WTC11 (cell line): ENCODE results near the gene UBR4. TPM values are rescaled to one million over a fixed set of nuclear protein-coding genes. Genes with fewer than 3 reads are reported as not detected.

Experiments used
- ATAC-seq: fragments of 200-7000 bp; cut with Tn5 transposase; 2 replicates; pipeline ENCODE4 v1.10.0; 2021; ENCODE audit warnings: mild to moderate bottlenecking, moderate library complexity
- CTCF ChIA-PET: fragments of 300-600 bp; sonication (Branson Sonifier 250); formaldehyde crosslinking; loops from one replicate; lab custom pipeline; 2021; ENCODE audit warnings: antibody characterized with exemption; lab: Charles Lee
- POLR2A ChIA-PET: fragments of 350-600 bp; sonication (Branson Sonifier 250); formaldehyde crosslinking; loops from one replicate; lab custom pipeline; 2021; ENCODE audit warnings: antibody characterized with exemption; lab: Charles Lee
- DNase-seq: peaks from one replicate; pipeline ENCODE4 v3.0.0; 2021; ENCODE audit warnings: low spot score
- H3K27ac Mint-ChIP-seq: 2 replicates; pipeline ENCODE4 v1.8.0; 2021; ENCODE audit warnings: mixed read lengths
- H3K27me3 Mint-ChIP-seq: 2 replicates; pipeline ENCODE4 v1.8.0; 2021; ENCODE audit warnings: low read depth, mild to moderate bottlenecking, moderate library complexity, mixed read lengths
- H3K36me3 Mint-ChIP-seq: 2 replicates; pipeline ENCODE4 v1.8.0; 2021; ENCODE audit warnings: mixed read lengths
- H3K4me1 Mint-ChIP-seq: 2 replicates; pipeline ENCODE4 v1.8.0; 2022; ENCODE audit warnings: mixed read lengths
- H3K4me3 Mint-ChIP-seq: 2 replicates; pipeline ENCODE4 v1.8.0; 2021; ENCODE audit warnings: mild to moderate bottlenecking, moderate library complexity, mixed read lengths
- H3K9me3 Mint-ChIP-seq: 2 replicates; pipeline ENCODE4 v1.8.0; 2021; ENCODE audit warnings: mixed read lengths
- CREB1 ChIP-seq: sonication (generic); formaldehyde crosslinking; IDR thresholded peaks from 2 replicates; pipeline ENCODE4 v1.8.0; 2023; ENCODE audit warnings: mild to moderate bottlenecking, missing genetic modification reagents
- GRHL2 ChIP-seq: fragments of 250-450 bp; sonication (Bioruptor Pico); IDR thresholded peaks from 2 replicates; pipeline ENCODE4 v1.8.0; 2022; ENCODE audit warnings: mild to moderate bottlenecking, moderate library complexity; ENCODE audit not compliant: insufficient replicate concordance, severe bottlenecking
- GTF2I ChIP-seq: fragments of 250-450 bp; sonication (Bioruptor Pico); conservative IDR thresholded peaks from 2 replicates; pipeline ENCODE4 v1.4.0; 2021; ENCODE audit warnings: mild to moderate bottlenecking
- HMGA2 ChIP-seq: fragments of 250-450 bp; sonication (Bioruptor Pico); IDR thresholded peaks from 2 replicates; pipeline ENCODE4 v1.4.0; 2021; ENCODE audit warnings: mild to moderate bottlenecking, moderate library complexity
- IRF2 ChIP-seq: sonication (generic); formaldehyde crosslinking; IDR thresholded peaks from 2 replicates; pipeline ENCODE4 v1.8.0; 2022; ENCODE audit warnings: low read depth, missing genetic modification reagents, borderline replicate concordance
- KAT7 ChIP-seq: sonication (generic); formaldehyde crosslinking; IDR thresholded peaks from 2 replicates; pipeline ENCODE4 v1.8.1; 2023; ENCODE audit warnings: missing genetic modification reagents, mild to moderate bottlenecking, borderline replicate concordance
- PRRX2 ChIP-seq: fragments of 250-450 bp; sonication (Bioruptor Pico); IDR thresholded peaks from 2 replicates; pipeline ENCODE4 v1.8.0; 2021; ENCODE audit warnings: mild to moderate bottlenecking
- RELA ChIP-seq: sonication (generic); formaldehyde crosslinking; IDR thresholded peaks from 2 replicates; pipeline ENCODE4 v1.8.1; 2022; ENCODE audit warnings: missing genetic modification reagents, mild to moderate bottlenecking, borderline replicate concordance
- TCF7 ChIP-seq: sonication (generic); formaldehyde crosslinking; IDR thresholded peaks from 2 replicates; pipeline ENCODE4 v1.8.0; 2022; ENCODE audit warnings: mild to moderate bottlenecking, low read depth, missing genetic modification reagents, moderate library complexity
- ZNF138 ChIP-seq: sonication (generic); formaldehyde crosslinking; conservative IDR thresholded peaks from 2 replicates; pipeline ENCODE4 v1.8.1; 2022; ENCODE audit warnings: mild to moderate bottlenecking, moderate library complexity, missing genetic modification reagents
- ZNF232 ChIP-seq: sonication (generic); formaldehyde crosslinking; IDR thresholded peaks from 2 replicates; pipeline ENCODE4 v1.8.0; 2022; ENCODE audit warnings: mild to moderate bottlenecking, missing genetic modification reagents
- ZNF671 ChIP-seq: fragments of 250-450 bp; sonication (Bioruptor Pico); IDR thresholded peaks from 2 replicates; pipeline ENCODE4 v1.8.0; 2021; ENCODE audit warnings: mild to moderate bottlenecking
- total RNA-seq: library from RNA; stranded (reverse); gene quantifications from 3 replicates; pipeline ENCODE4 v1.2.3, GENCODE V29; 2021
- TF ChIP-seq, protein P1 (sequence below): sonication (generic); formaldehyde crosslinking; IDR thresholded peaks from 2 replicates; pipeline ENCODE4 v1.8.0; 2022; ENCODE audit warnings: mild to moderate bottlenecking, missing genetic modification reagents
- TF ChIP-seq, protein P2 (sequence below): fragments of 250-450 bp; sonication (Bioruptor Pico); conservative IDR thresholded peaks from 2 replicates; pipeline ENCODE4 v1.9.0; 2021; ENCODE audit warnings: mild to moderate bottlenecking
- TF ChIP-seq, protein P3 (sequence below): sonication (generic); formaldehyde crosslinking; IDR thresholded peaks from 2 replicates; pipeline ENCODE4 v1.8.1; 2023; ENCODE audit warnings: mild to moderate bottlenecking, missing genetic modification reagents
- TF ChIP-seq, protein P4 (sequence below): fragments of 250-450 bp; sonication (Bioruptor Pico); IDR thresholded peaks from 2 replicates; pipeline ENCODE4 v1.9.0; 2021; ENCODE audit warnings: mild to moderate bottlenecking
- TF ChIP-seq, protein P5 (sequence below): sonication (generic); formaldehyde crosslinking; IDR thresholded peaks from 2 replicates; pipeline ENCODE4 v1.8.1; 2023; ENCODE audit warnings: mild to moderate bottlenecking, moderate library complexity, missing genetic modification reagents
- TF ChIP-seq, protein P6 (sequence below): sonication (generic); formaldehyde crosslinking; IDR thresholded peaks from 2 replicates; pipeline ENCODE4 v1.8.1; 2023; ENCODE audit warnings: mild to moderate bottlenecking, missing genetic modification reagents, moderate library complexity
- TF ChIP-seq, protein P7 (sequence below): fragments of 250-450 bp; sonication (Bioruptor Pico); IDR thresholded peaks from 2 replicates; pipeline ENCODE4 v1.9.0; 2021; ENCODE audit warnings: moderate library complexity, mild to moderate bottlenecking, inconsistent platforms, borderline replicate concordance

UBR4 gene
- total RNA-seq, 1 experiment from 2014 or later = 179 TPM

DNA sequence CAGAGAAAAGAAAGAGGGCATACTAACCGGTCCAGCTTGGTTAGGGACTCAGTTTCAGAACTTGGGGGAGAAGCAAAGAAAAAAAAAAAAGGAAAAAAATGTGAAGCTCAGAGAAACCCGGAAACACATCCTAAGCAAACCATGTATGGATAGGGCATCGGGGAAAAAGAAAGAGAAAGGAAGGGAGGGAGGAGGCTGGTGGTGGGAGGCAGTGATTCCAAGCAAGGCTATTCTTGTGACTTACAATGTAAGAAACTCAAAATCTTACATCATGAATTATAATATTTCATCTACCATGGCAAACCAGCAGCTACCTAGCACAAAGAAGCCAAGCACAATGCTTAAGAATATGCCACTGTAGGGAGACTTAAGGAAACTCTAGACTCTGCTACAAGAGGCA lies 60.3 kb downstream of the UBR4 start:
- H3K36me3 Mint-ChIP-seq = peaks cover 100% of the 10 kb centered on the region
- no peak for ATAC-seq
- DNase-seq = no peak
- no peak for TF ChIP-seq CREB1 (CRISPR knock-in tag)
- TF ChIP-seq RELA (CRISPR knock-in tag) = no peak
- TF ChIP-seq, protein P1, sequence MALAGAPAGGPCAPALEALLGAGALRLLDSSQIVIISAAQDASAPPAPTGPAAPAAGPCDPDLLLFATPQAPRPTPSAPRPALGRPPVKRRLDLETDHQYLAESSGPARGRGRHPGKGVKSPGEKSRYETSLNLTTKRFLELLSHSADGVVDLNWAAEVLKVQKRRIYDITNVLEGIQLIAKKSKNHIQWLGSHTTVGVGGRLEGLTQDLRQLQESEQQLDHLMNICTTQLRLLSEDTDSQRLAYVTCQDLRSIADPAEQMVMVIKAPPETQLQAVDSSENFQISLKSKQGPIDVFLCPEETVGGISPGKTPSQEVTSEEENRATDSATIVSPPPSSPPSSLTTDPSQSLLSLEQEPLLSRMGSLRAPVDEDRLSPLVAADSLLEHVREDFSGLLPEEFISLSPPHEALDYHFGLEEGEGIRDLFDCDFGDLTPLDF (CRISPR knock-in tag) = no peak
- no peak for TF ChIP-seq ZNF138 (CRISPR knock-in tag)
- TF ChIP-seq, protein P2, sequence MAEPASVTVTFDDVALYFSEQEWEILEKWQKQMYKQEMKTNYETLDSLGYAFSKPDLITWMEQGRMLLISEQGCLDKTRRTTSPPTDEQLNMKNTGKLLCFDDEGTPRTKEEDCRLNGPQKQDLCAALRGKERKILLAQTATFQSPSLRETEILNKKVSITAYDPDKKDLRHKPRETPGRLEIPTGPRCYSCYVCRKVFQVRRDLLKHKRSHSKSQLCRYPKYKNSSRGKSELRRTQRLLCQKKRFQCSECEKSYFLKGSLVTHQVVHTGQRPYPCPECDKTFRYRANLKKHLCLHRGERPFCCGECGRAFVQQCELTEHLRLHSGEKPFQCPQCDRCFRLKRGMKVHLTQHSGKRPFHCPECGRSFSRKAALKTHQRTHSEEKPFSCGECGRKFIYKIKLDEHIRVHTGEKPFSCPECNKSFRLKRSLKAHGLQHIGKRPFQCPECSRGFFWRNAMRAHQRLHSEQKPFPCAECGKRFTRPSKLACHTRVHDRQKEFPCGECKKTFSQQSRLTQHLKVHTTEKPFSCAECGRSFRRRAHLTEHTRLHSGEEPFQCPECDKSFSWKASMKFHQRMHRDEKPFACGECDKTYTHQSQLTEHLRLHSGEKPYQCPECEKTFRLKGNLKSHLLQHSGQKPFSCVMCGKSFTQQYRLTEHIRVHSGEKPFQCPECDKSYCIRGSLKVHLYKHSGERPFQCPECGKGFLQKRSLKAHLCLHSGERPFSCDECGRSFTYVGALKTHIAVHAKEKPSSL = no peak
- no peak for TF ChIP-seq PRRX2 (CRISPR knock-in tag)
- no peak for TF ChIP-seq TCF7 (CRISPR knock-in tag)
- TF ChIP-seq, protein P3, sequence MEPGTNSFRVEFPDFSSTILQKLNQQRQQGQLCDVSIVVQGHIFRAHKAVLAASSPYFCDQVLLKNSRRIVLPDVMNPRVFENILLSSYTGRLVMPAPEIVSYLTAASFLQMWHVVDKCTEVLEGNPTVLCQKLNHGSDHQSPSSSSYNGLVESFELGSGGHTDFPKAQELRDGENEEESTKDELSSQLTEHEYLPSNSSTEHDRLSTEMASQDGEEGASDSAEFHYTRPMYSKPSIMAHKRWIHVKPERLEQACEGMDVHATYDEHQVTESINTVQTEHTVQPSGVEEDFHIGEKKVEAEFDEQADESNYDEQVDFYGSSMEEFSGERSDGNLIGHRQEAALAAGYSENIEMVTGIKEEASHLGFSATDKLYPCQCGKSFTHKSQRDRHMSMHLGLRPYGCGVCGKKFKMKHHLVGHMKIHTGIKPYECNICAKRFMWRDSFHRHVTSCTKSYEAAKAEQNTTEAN (CRISPR knock-in tag) = no peak
- TF ChIP-seq, protein P4, sequence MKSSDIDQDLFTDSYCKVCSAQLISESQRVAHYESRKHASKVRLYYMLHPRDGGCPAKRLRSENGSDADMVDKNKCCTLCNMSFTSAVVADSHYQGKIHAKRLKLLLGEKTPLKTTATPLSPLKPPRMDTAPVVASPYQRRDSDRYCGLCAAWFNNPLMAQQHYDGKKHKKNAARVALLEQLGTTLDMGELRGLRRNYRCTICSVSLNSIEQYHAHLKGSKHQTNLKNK (CRISPR knock-in tag) = no peak
- TF ChIP-seq, protein P5, sequence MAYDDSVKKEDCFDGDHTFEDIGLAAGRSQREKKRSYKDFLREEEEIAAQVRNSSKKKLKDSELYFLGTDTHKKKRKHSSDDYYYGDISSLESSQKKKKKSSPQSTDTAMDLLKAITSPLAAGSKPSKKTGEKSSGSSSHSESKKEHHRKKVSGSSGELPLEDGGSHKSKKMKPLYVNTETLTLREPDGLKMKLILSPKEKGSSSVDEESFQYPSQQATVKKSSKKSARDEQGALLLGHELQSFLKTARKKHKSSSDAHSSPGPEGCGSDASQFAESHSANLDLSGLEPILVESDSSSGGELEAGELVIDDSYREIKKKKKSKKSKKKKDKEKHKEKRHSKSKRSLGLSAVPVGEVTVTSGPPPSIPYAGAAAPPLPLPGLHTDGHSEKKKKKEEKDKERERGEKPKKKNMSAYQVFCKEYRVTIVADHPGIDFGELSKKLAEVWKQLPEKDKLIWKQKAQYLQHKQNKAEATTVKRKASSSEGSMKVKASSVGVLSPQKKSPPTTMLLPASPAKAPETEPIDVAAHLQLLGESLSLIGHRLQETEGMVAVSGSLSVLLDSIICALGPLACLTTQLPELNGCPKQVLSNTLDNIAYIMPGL (CRISPR knock-in tag) = no peak
- TF ChIP-seq GTF2I (CRISPR knock-in tag) = no peak
- TF ChIP-seq, protein P6, sequence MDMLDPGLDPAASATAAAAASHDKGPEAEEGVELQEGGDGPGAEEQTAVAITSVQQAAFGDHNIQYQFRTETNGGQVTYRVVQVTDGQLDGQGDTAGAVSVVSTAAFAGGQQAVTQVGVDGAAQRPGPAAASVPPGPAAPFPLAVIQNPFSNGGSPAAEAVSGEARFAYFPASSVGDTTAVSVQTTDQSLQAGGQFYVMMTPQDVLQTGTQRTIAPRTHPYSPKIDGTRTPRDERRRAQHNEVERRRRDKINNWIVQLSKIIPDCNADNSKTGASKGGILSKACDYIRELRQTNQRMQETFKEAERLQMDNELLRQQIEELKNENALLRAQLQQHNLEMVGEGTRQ (CRISPR knock-in tag) = no peak
- no peak for TF ChIP-seq IRF2 (CRISPR knock-in tag)
- TF ChIP-seq HMGA2 (CRISPR knock-in tag) = no peak
- TF ChIP-seq ZNF232 (CRISPR knock-in tag) = no peak
- TF ChIP-seq, protein P7, sequence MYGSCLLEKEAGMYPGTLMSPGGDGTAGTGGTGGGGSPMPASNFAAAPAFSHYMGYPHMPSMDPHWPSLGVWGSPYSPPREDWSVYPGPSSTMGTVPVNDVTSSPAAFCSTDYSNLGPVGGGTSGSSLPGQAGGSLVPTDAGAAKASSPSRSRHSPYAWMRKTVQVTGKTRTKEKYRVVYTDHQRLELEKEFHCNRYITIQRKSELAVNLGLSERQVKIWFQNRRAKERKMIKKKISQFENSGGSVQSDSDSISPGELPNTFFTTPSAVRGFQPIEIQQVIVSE (CRISPR knock-in tag) = no peak
- no peaks in the 10 kb centered on the region for H3K4me1 Mint-ChIP-seq
- H3K27me3 Mint-ChIP-seq = no peaks in the 10 kb centered on the region
- ChIA-PET POLR2A (interaction anchor here (0.6 kb wide), 1 partner anchor 16 kb away, joined by 4 read pairs; no protein-coding TSS in a partner anchor), CTCF (no interaction called here)
- H3K9me3 Mint-ChIP-seq = no peaks in the 10 kb centered on the region
- no peak overlapping the region for H3K27ac Mint-ChIP-seq
- H3K4me3 Mint-ChIP-seq = no peak overlapping the region

DNA sequence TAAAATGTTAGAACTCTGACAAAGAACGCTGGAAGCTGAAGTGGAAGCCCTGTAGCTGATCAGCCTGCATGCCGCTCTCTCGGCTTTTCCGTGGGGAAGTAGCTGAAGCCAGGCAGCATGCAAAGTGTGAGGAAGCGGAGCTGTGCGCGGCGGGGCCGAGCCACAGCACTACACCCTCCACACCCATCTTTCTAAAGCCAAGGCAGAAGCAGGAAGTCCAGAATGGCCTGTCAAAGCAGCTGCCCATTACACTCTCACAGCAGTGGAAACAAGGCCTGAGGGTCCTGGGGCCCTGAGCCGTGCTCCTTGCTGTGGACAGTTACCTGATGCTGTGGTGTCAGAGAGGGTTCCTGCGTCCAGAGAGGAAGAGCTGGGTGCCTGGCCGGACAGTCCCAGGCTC lies 69.6 kb downstream of the UBR4 start:
- DNase-seq (no peak), ATAC-seq (no peak; the same call in 1 of the 2 replicates)
- Mint-ChIP-seq H3K27ac (peak overlapping the region; percentile 46; the same call in 1 of the 2 replicates), H3K4me3 (no peak overlapping the region), H3K4me1 (peaks cover 11% of the 10 kb centered on the region), H3K9me3 (peaks cover 4% of the 10 kb centered on the region), H3K27me3 (no peaks in the 10 kb centered on the region), H3K36me3 (peaks cover 94% of the 10 kb centered on the region)
- ChIA-PET CTCF (interaction anchor here (1.1 kb wide), 1 partner anchor 39 kb away, joined by 3 read pairs; no protein-coding TSS in a partner anchor), POLR2A (interaction anchor here (0.5 kb wide), 1 partner anchor 62 kb away, joined by 3 read pairs; no protein-coding TSS in a partner anchor)
- TF ChIP-seq, protein P5 (CRISPR knock-in tag) = no peak
- no peak for TF ChIP-seq GTF2I (CRISPR knock-in tag)
- TF ChIP-seq ZNF671 (CRISPR knock-in tag) = no peak
- no peak for TF ChIP-seq GRHL2 (CRISPR knock-in tag)
- TF ChIP-seq, protein P4 (CRISPR knock-in tag) = no peak
- no peak for TF ChIP-seq KAT7 (CRISPR knock-in tag)
